Central memory CD8-positive, alpha-beta T cell (primary cell): ENCODE data around the gene STX18.
"Not testable (repeated sequence)": the region's sequence is repeated elsewhere in the genome, so short reads cannot be mapped to it uniquely, and the experiment has no call there.

ENCODE experiments used
- ATAC-seq: fragments of 150-1000 bp; cut with Tn5 transposase; replicated peaks from 2 replicates; pipeline ENCODE4 v1.10.0; 2022; ENCODE audit warnings: mild to moderate bottlenecking, moderate FRiP score, moderate number of reproducible peaks; ENCODE audit not compliant: poor library complexity, severe bottlenecking; ENCODE audit errors: extremely low read depth
- DNase-seq, 2 donors: peaks; one replicate each; pipeline ENCODE4 v3.0.0; 2021; ENCODE audit warnings: low spot score in 2 of 2
- H3K27ac Mint-ChIP-seq: one replicate; pipeline ENCODE4 v1.8.0; 2022; ENCODE audit warnings: low read depth, mild to moderate bottlenecking, moderate library complexity, mixed read lengths
- H3K27me3 Mint-ChIP-seq: one replicate; pipeline ENCODE4 v1.8.0; 2022; ENCODE audit warnings: mixed read lengths
- H3K36me3 Mint-ChIP-seq: one replicate; pipeline ENCODE4 v1.8.0; 2022; ENCODE audit warnings: mild to moderate bottlenecking, moderate library complexity, mixed read lengths; ENCODE audit not compliant: insufficient read depth
- H3K4me1 Mint-ChIP-seq: one replicate; pipeline ENCODE4 v1.8.0; 2022; ENCODE audit warnings: mixed read lengths
- H3K4me3 Mint-ChIP-seq: one replicate; pipeline ENCODE4 v1.8.0; 2022; ENCODE audit warnings: mild to moderate bottlenecking, moderate library complexity, mixed read lengths
- H3K9me3 Mint-ChIP-seq: one replicate; pipeline ENCODE4 v1.8.0; 2022; ENCODE audit warnings: mixed read lengths

Gene STX18

GRCh38 chr4:4423706-4424498 is 117.9 kb downstream of the STX18 start:
- Mint-ChIP-seq H3K4me3 (no peak overlapping the region), H3K36me3 (peaks cover 36% of the 10 kb centered on the region), H3K27ac (no peak overlapping the region), H3K9me3 (no peaks in the 10 kb centered on the region), H3K27me3 (no peaks in the 10 kb centered on the region), H3K4me1 (no peaks in the 10 kb centered on the region)
- no peak for ATAC-seq
- DNase-seq: no peak

- DNase-seq (no peak), ATAC-seq (no peak)
These were observed 118.9 kb downstream of the STX18 start for GRCh38 chr4:4422856-4423499.

GRCh38 chr4:4422117-4422516 is 119.7 kb downstream of the STX18 start:
- H3K36me3 Mint-ChIP-seq: peaks cover 45% of the 10 kb centered on the region
- H3K9me3 Mint-ChIP-seq, H3K27ac Mint-ChIP-seq, DNase-seq, ATAC-seq, H3K27me3 Mint-ChIP-seq, H3K4me3 Mint-ChIP-seq: not testable (repeated sequence)
- peaks cover 12% of the 10 kb centered on the region for H3K4me1 Mint-ChIP-seq

More at GRCh38 chr4:4422856-4423499, 118.9 kb downstream of the STX18 start:
- Mint-ChIP-seq H3K9me3 (no peaks in the 10 kb centered on the region), H3K4me3 (no peak overlapping the region), H3K4me1 (peaks cover 8% of the 10 kb centered on the region), H3K36me3 (peaks cover 40% of the 10 kb centered on the region), H3K27me3 (no peaks in the 10 kb centered on the region), H3K27ac (no peak overlapping the region)

GRCh38 chr4:4421356-4421755 is 120.5 kb downstream of the STX18 start:
- Mint-ChIP-seq H3K36me3 (peaks cover 45% of the 10 kb centered on the region), H3K4me3 (no peak overlapping the region), H3K27ac (no peak overlapping the region), H3K4me1 (peaks cover 16% of the 10 kb centered on the region), H3K9me3 (no peaks in the 10 kb centered on the region), H3K27me3 (no peaks in the 10 kb centered on the region)
- ATAC-seq (no peak), DNase-seq (no peak)

GRCh38 chr4:4420421-4420820 is 121.4 kb downstream of the STX18 start:
- Mint-ChIP-seq H3K27ac (no peak overlapping the region), H3K4me1 (peaks cover 16% of the 10 kb centered on the region), H3K9me3 (no peaks in the 10 kb centered on the region), H3K36me3 (peaks cover 43% of the 10 kb centered on the region), H3K27me3 (no peaks in the 10 kb centered on the region), H3K4me3 (no peak overlapping the region)
- DNase-seq (no peak), ATAC-seq (no peak)

- H3K4me3 Mint-ChIP-seq: no peak overlapping the region
- peaks cover 16% of the 10 kb centered on the region for H3K4me1 Mint-ChIP-seq
- H3K36me3 Mint-ChIP-seq: peaks cover 41% of the 10 kb centered on the region
- ATAC-seq (no peak), DNase-seq (no peak)
- H3K27me3 Mint-ChIP-seq: no peaks in the 10 kb centered on the region
- H3K9me3 Mint-ChIP-seq: no peaks in the 10 kb centered on the region
- no peak overlapping the region for H3K27ac Mint-ChIP-seq
These were observed 122.0 kb downstream of the STX18 start for GRCh38 chr4:4419896-4420295.

GRCh38 chr4:4418676-4419390 is 123.0 kb downstream of the STX18 start:
- ATAC-seq (no peak), DNase-seq (no peak)
- Mint-ChIP-seq H3K4me3 (no peak overlapping the region), H3K4me1 (peaks cover 16% of the 10 kb centered on the region), H3K27ac (no peak overlapping the region), H3K36me3 (peaks cover 41% of the 10 kb centered on the region), H3K9me3 (no peaks in the 10 kb centered on the region), H3K27me3 (no peaks in the 10 kb centered on the region)

- H3K27me3 Mint-ChIP-seq: no peaks in the 10 kb centered on the region
- H3K9me3 Mint-ChIP-seq: no peaks in the 10 kb centered on the region
- H3K4me1 Mint-ChIP-seq: peaks cover 16% of the 10 kb centered on the region
- peaks cover 35% of the 10 kb centered on the region for H3K36me3 Mint-ChIP-seq
- H3K27ac Mint-ChIP-seq: peak overlapping the region; percentile 16
- DNase-seq (no peak), ATAC-seq (no peak)
- peak overlapping the region; percentile 31 for H3K4me3 Mint-ChIP-seq
These were observed 124.0 kb downstream of the STX18 start for GRCh38 chr4:4417886-4418285.

- Mint-ChIP-seq H3K4me1 (peaks cover 16% of the 10 kb centered on the region), H3K9me3 (no peaks in the 10 kb centered on the region), H3K4me3 (no peak overlapping the region), H3K27me3 (no peaks in the 10 kb centered on the region), H3K36me3 (peaks cover 32% of the 10 kb centered on the region), H3K27ac (no peak overlapping the region)
- ATAC-seq: no peak
- no peak for DNase-seq
These were observed 124.9 kb downstream of the STX18 start for GRCh38 chr4:4416981-4417380.

- Mint-ChIP-seq H3K4me3 (no peak overlapping the region), H3K4me1 (peaks cover 16% of the 10 kb centered on the region), H3K27me3 (no peaks in the 10 kb centered on the region), H3K27ac (no peak overlapping the region), H3K9me3 (no peaks in the 10 kb centered on the region), H3K36me3 (peaks cover 24% of the 10 kb centered on the region)
- ATAC-seq: no peak
- no peak for DNase-seq
These were observed 125.7 kb downstream of the STX18 start for GRCh38 chr4:4415806-4416805.

GRCh38 chr4:4415107-4415805 is 126.6 kb downstream of the STX18 start:
- H3K4me3 Mint-ChIP-seq: no peak overlapping the region
- peaks cover 21% of the 10 kb centered on the region for H3K36me3 Mint-ChIP-seq
- H3K27ac Mint-ChIP-seq: no peak overlapping the region
- no peaks in the 10 kb centered on the region for H3K9me3 Mint-ChIP-seq
- peaks cover 16% of the 10 kb centered on the region for H3K4me1 Mint-ChIP-seq
- H3K27me3 Mint-ChIP-seq: no peaks in the 10 kb centered on the region
- no peak for ATAC-seq
- no peak for DNase-seq
